ENCODE measurements around the gene C1orf21.

- TF ChIP-seq CTCF (IDR thresholded peaks at IDR 0.05 in 8 of 11, conservative IDR thresholded peaks at IDR 0.05 in 3 of 11), result no peak
- TF ChIP-seq POLR2A (IDR thresholded peaks at IDR 0.05), result no peak
- no peak for TF ChIP-seq POLR2AphosphoS5 (IDR thresholded peaks at IDR 0.05)
Observed at GRCh38 chr1:184541537-184542152, 154.8 kb downstream of the C1orf21 start.
